Measurements from ENCODE around the gene COL9A3.

Gene COL9A3

GRCh38 chr20:62811320-62811719, 5.5 kb upstream of the COL9A3 start:
- DNase-seq (ENCODE audit: low spot score): no peak

GRCh38 chr20:62811720-62812119, 5.1 kb upstream of the COL9A3 start:
- DNase-seq (ENCODE audit: low spot score): no peak

GRCh38 chr20:62812181-62812906, 4.5 kb upstream of the COL9A3 start:
- DNase-seq (ENCODE audit: low spot score): no peak

- no peak for DNase-seq (ENCODE audit: low spot score)
These were observed 4.0 kb upstream of the COL9A3 start for GRCh38 chr20:62812907-62813200.

- no peak for DNase-seq (ENCODE audit: low spot score)
These were observed 3.3 kb upstream of the COL9A3 start for GRCh38 chr20:62813588-62813987.

- DNase-seq (ENCODE audit: low spot score): no peak
These were observed 2.7 kb upstream of the COL9A3 start for GRCh38 chr20:62814060-62814708.

GRCh38 chr20:62814709-62815065, 2.2 kb upstream of the COL9A3 start:
- no peak for DNase-seq (ENCODE audit: low spot score)

GRCh38 chr20:62815066-62815991, 1.5 kb upstream of the COL9A3 start:
- no peak for DNase-seq (ENCODE audit: low spot score)

- no peak for DNase-seq (ENCODE audit: low spot score)
These were observed 593 bp upstream of the COL9A3 start for GRCh38 chr20:62816031-62816883.

GRCh38 chr20:62817975-62818591, 1.2 kb downstream of the COL9A3 start:
- DNase-seq (ENCODE audit: low spot score): no peak

GRCh38 chr20:62818592-62819493, 2.0 kb downstream of the COL9A3 start:
- DNase-seq (ENCODE audit: low spot score): no peak

GRCh38 chr20:62819494-62820174, 2.8 kb downstream of the COL9A3 start:
- DNase-seq (ENCODE audit: low spot score): no peak

GRCh38 chr20:62820208-62820961, 3.5 kb downstream of the COL9A3 start:
- no peak for DNase-seq (ENCODE audit: low spot score)

- no peak for DNase-seq (ENCODE audit: low spot score)
These were observed 4.3 kb downstream of the COL9A3 start for GRCh38 chr20:62820962-62821725.

- DNase-seq (ENCODE audit: low spot score): no peak
These were observed 4.9 kb downstream of the COL9A3 start for GRCh38 chr20:62821726-62822210.

GRCh38 chr20:62822239-62822787, 5.5 kb downstream of the COL9A3 start:
- peak; percentile 78 for DNase-seq (ENCODE audit: low spot score)

Measured in SK-N-DZ (cell line).